Measurements from ENCODE around the gene APOC3. TPM values are rescaled to one million over a fixed set of nuclear protein-coding genes. Genes with fewer than 3 reads are reported as not detected.

The APOC3 gene
- 1 to 10 TPM in 2 of 10 donors, not detected in 8; 1.3 to 1.8 TPM for polyA plus RNA-seq (ENCODE audit: insufficient read length in 10 of 10)
- long read RNA-seq, donor 1 = 0 reads
- long read RNA-seq, donor 2 = 0 reads
- long read RNA-seq, donor 3 = 0 reads
- long read RNA-seq, donor 4 = 0 reads
- long read RNA-seq, donor 5 = 0 reads
- long read RNA-seq, donor 6 = 0 reads
- long read RNA-seq, donor 7 = 0 reads
- long read RNA-seq, donor 8 = 0 reads
- long read RNA-seq, donor 9 = 0 reads

DNA sequence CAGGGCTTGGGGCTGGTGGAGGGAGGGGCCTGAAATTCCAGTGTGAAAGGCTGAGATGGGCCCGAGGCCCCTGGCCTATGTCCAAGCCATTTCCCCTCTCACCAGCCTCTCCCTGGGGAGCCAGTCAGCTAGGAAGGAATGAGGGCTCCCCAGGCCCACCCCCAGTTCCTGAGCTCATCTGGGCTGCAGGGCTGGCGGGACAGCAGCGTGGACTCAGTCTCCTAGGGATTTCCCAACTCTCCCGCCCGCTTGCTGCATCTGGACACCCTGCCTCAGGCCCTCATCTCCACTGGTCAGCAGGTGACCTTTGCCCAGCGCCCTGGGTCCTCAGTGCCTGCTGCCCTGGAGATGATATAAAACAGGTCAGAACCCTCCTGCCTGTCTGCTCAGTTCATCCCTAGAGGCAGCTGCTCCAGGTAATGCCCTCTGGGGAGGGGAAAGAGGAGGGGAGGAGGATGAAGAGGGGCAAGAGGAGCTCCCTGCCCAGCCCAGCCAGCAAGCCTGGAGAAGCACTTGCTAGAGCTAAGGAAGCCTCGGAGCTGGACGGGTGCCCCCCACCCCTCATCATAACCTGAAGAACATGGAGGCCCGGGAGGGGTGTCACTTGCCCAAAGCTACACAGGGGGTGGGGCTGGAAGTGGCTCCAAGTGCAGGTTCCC, at the start of gene APOC3:
Gene APOC3 (plus strand): TSS at position 383 of the 659 bp plus-strand sequence. CDS start 676 bp downstream, outside the sequence.
- DNase-seq = peak in 1 of 3 donors; percentile 13

DNA sequence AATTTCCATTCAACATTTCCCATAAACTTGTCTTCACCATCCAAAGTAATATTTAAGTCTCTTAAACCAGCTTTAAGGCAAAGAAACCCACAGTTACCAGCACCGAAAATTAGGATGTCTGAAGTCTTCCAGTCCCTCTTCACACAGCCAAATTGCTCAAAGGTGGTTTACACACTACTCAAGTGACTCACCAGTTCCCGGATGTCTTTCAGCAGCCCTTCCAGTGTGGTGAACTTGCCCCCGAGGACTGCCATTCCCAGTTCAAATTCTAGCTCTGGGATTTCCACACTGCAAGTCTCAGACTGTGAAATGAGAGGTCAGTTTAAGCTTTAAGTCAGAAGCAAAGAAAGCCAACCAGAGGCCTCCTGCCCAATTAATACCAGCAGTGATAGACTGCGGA, 47.0 kb upstream of the APOC3 start:
- no peak for DNase-seq

DNA sequence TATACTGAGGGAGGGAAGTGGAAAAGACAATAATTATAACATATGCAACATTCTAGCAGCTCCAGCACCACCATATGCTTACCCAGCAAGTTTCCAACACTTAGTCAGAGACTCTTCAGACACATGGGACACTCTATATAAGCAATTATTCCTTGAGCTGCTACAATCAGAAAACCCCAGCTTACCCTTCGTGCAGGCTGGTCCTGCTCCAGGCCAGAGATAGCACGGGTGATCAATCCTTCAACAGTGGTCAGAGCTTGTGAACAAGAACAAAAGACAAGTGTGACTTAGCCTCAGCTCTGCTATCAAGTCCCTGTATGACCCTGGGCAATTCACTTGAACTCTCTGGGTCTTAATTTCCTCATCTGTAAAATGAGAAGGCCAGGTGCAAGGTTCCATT, 43.4 kb upstream of the APOC3 start:
- DNase-seq = no peak

DNA sequence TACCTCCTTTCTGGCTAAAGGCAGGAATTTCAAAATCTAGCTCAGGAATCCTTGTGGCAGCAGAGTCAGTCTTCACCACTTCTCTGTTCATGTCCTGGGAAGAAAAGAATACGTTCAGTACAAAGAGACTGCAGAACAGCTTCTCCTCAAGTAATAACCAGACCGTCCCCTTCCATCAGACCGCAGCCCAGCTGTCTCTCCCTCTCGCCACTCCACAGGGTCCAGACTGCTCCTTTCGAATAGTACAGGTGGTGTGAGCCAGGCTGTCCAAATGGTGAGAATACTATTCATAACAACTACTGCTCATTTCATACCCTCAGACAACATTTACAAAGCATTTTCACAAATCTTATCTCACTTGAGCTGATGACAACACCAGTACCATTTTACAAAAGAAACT, 42.7 kb upstream of the APOC3 start:
- no peak for DNase-seq

DNA sequence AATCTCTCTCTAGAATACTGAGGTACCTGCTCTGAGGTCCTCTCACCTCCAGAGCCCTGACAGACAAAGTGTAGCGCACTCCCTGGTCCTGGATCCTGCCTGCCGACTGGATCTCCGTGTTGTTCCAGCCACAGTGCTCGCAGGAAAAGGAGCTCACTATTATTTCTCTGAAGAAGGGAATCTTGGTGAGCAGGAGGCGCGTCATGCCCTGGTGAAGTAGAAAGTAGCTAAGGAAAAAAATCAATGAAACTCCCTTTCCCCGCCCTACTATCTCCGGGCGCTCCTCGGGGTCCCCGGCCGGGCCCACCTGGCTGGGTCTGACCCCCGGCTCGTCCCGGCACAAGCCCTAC, 42.3 kb upstream of the APOC3 start:
- DNase-seq = no peak

DNA sequence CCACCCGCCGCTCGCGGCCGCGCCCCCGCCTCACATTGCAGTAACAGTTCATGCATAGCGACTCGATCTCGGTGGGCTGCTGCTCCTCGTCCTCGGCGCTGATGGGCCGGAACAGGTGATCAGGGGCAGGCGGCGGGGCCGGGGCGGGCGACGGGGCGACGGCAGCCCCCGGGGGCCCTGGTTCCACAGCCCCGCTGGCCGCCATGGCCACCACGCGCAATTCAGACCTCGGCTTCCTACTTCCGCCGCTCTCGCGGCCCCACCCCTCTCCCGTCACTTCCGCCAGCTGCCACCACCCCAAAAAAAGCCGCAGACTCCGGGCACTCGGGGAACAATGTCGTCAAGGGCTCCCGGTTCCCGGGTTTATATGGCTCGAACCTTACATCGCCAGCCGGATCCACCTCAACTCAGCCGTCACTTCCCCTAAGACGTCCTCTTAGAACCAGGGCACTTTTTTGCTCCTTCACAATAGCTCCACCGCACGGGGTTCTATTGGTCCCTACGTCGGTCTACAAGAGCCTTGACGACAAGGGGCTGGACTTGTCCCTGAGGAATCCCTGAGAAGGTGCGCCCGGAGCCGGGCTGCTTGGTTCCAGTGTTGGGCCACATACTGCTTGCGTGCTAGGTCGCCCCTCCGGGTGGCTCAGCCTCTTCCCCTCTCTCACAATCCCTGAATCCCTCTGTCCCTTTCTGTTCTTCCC, 41.8 kb upstream of the APOC3 start, which contains the start of gene ZPR1:
Gene ZPR1 (minus strand): TSS at position 238 of the 701 bp plus-strand sequence. CDS start 33 bp downstream, at position 205.
- DNase-seq = peak; percentile 69 to 94 (median 88)

DNA sequence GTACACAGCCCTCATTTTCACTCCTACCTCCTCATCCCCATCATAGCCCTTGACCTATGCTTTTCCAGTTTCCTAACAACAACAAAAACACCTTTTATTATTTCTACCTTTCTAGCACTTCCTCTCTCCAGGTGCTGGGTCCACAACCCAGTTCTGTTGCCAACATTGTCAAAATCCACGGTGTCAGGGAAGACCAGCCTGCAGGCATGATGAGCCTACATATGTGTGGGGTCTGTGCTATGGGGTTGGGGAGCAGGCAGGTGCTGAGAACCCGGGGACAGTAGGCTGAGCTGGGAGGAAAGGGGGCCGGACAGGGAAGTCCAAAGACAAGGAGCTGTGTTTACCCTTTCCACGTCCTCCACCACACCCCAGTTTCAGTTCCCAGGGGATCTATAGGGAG, 41.2 kb upstream of the APOC3 start:
- peak in 1 of 3 donors; percentile 7 for DNase-seq

GRCh38 chr11:116788975-116789374, 40.7 kb upstream of the APOC3 start:
- no peak for DNase-seq

- peak in 1 of 3 donors; percentile 14 for DNase-seq
These were observed 39.3 kb upstream of the APOC3 start for GRCh38 chr11:116790167-116791001.

DNA sequence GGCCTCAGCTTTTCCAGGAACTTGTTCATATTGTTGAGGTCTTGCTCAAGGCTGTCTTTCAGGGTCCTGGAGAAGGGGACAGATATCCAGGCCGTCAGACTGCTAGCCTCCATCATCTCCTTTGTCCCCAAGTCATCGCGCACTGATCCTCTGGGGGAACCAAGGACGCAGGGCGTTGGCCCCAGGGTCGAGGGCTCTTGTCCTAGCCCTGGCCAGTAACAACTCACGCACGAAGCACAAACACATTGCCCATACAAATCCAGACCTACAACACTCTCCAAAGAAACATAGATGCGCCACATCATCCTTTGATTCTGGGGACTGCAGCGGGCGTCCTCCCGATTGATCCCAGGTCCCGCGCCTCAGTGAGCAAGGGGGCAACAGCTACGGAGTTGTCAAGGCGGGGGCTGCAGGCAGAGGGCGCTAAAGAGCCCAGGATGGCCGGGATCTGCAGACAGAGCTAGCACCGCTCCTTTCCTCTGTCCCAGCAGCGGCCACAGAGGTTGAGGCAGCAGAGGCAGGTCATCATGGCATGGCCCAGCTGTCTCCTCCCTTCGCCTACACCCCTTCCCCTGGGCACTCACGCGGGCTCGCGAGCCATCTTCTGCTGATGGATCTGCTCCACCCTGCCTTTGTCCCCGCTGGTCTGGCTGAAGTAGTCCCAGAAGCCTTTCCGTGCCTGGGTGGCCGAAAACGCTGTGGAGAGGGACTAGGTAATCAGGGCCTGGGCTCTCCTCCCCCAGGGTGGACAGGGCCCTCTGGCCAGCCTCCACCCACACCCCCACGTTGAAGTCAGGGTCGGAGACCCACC, 38.5 kb upstream of the APOC3 start:
- DNase-seq = peak; percentile 45 to 78 (median 68)

DNA sequence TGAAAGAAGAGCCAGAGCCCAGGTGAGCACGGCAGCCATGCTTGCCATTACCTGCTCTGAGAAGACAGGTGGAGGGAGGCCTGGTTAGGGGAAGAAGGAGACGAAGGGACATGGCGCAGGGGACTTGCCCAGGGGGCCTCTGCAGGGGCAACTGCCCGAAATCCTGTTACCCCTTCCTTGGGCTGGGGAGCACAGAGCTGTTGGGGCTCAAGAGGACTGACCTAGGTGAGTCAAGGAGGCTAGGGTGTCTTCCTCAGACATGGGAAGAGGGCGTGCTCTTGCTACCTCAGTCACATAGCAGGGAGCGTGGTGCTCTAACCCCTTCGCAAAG, 37.9 kb upstream of the APOC3 start, which contains the start of gene APOA5:
Gene APOA5 (minus strand): TSS at position 67 of the 331 bp plus-strand sequence. CDS start 19 bp downstream, at position 48.
- DNase-seq = no peak

GRCh38 chr11:116792144-116792868, 37.4 kb upstream of the APOC3 start:
- no peak for DNase-seq

- DNase-seq = peak in 1 of 3 donors; percentile 38
These were observed 36.6 kb upstream of the APOC3 start for GRCh38 chr11:116792869-116793771.

- peak in 1 of 3 donors; percentile 8 for DNase-seq
These were observed 36.0 kb upstream of the APOC3 start for GRCh38 chr11:116793772-116794097.

DNA sequence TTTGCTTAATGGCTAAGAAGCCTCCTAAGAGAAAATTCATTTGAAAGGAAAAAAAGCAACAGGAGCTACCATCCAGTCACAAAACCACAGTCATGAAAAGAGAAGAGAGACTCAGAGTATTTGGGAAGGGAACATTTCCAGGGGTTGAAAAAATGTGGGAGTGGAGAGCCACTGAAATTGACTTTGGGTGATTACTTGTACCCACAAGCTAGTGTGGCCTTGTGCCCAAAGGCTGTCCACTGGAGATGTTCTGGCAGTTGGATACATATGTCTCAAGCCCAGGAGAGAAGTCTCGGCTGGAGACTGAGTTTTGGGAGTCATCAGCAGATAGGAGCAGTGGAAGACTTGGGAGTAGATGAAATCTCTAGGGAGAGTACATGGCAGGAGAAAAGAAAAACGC, 34.9 kb upstream of the APOC3 start:
- no peak for DNase-seq

GRCh38 chr11:116796548-116796947, 33.2 kb upstream of the APOC3 start:
- no peak for DNase-seq

GRCh38 chr11:116797816-116798215, 31.9 kb upstream of the APOC3 start:
- DNase-seq = no peak

DNA sequence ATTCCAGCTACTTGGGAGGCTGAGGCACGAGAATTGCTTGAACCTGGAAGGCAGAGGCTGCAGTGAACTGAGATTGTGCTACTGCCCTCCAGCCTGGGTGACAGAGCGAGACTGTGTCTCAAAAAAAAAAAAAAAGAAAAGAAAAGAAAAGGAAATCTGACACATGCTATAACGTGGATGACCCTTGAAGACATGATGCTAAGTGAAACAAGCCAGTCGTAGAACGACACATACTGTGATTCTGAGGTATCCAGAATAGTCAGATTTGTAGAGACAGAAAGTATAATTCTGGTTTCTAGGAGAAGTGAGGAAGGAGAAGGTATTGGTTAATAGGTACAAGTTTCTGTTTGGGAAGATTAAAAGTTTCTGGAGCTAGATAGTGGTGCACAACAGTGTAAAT, 31.3 kb upstream of the APOC3 start:
- DNase-seq = no peak

DNA sequence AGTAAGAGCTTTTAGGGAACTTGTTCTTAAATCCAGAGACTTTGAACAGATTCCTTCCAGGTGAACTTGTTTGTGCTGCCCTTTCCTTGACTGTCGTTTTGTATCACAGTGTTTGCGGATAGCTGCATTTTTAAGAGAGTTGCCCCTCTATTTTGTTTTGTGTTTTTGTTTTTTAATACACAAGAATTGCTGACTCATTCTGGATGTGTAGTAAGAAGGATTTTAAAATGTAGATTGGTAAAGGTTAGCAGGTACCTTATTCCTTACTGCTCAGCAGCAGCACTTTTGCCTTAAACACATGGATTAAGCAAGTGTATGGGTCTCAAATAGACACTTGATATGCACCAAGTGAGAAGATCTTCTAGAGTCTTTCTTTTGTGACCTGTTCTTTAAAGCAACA, 29.1 kb upstream of the APOC3 start:
- DNase-seq = no peak

All from muscle of back (tissue), 13 donors.